ENCODE data around the gene CELSR1. TPM values are rescaled to one million over a fixed set of nuclear protein-coding genes. Genes with fewer than 3 reads are reported as not detected.

CELSR1 gene
- total RNA-seq, 3 donors from 2014 or later (not counting 1 experiment from before 2014, with no cell fraction given): 0.89 to 3.9 (median 1.9) TPM

- no peak overlapping the region for H3K4me3 Mint-ChIP-seq
- H3K36me3 Mint-ChIP-seq: no peaks in the 10 kb centered on the region
- no peak for ATAC-seq
- H3K9me3 Mint-ChIP-seq: no peaks in the 10 kb centered on the region
- no peaks in the 10 kb centered on the region for H3K27me3 ChIP-seq (ENCODE audit: control insufficient read depth, insufficient read depth, low read length)
- peaks cover 8 to 15% of the 10 kb centered on the region in 2 donors for H3K27me3 Mint-ChIP-seq (ENCODE audit: low read depth in 2 of 2)
- intact Hi-C loops (cut with micrococcal nuclease): no loop called here
- H3K27ac ChIP-seq (ENCODE audit: low read length): no peak overlapping the region
- H3K36me3 ChIP-seq (ENCODE audit: control insufficient read depth, insufficient read depth, low read length): no peaks in the 10 kb centered on the region
- no peak overlapping the region for H3K4me3 ChIP-seq (ENCODE audit: low read length)
- peaks cover 42% of the 10 kb centered on the region for H3K4me1 ChIP-seq (ENCODE audit: control insufficient read depth, insufficient read depth, low read length)
- H3K27ac Mint-ChIP-seq: no peak overlapping the region
- WGBS (ENCODE audit: insufficient coverage): 78% methylated on average over 6 of the region's 7 CpGs
- H3K9me3 ChIP-seq (ENCODE audit: control insufficient read depth, insufficient read depth, low read length): no peaks in the 10 kb centered on the region
- no peak for DNase-seq
- no peak for TF ChIP-seq CTCF (IDR thresholded peaks at IDR 0.05)
- peaks cover 12 to 26% of the 10 kb centered on the region in 2 donors for H3K4me1 Mint-ChIP-seq
Observed at GRCh38 chr22:46482056-46482675, 55.3 kb downstream of the CELSR1 start.

- DNase-seq (no peak), ATAC-seq (no peak)
- Histone ChIP-seq H3K4me3 (ENCODE audit: low read length) (no peak overlapping the region), H3K36me3 (ENCODE audit: control insufficient read depth, insufficient read depth, low read length) (no peaks in the 10 kb centered on the region), H3K9me3 (ENCODE audit: control insufficient read depth, insufficient read depth, low read length) (no peaks in the 10 kb centered on the region), H3K27me3 (ENCODE audit: control insufficient read depth, insufficient read depth, low read length) (no peaks in the 10 kb centered on the region), H3K27ac (ENCODE audit: low read length) (no peak overlapping the region), H3K4me1 (ENCODE audit: control insufficient read depth, insufficient read depth, low read length) (peaks cover 48% of the 10 kb centered on the region)
- H3K4me1 Mint-ChIP-seq: peaks cover 20 to 33% of the 10 kb centered on the region in 2 donors
- 73% methylated on average over 6 of the region's 6 CpGs for WGBS (ENCODE audit: insufficient coverage)
- H3K27ac Mint-ChIP-seq: no peak overlapping the region
- peaks cover 8 to 18% of the 10 kb centered on the region in 2 donors for H3K27me3 Mint-ChIP-seq (ENCODE audit: low read depth in 2 of 2)
- H3K36me3 Mint-ChIP-seq: no peaks in the 10 kb centered on the region
- intact Hi-C loops (cut with micrococcal nuclease): no loop called here
- H3K9me3 Mint-ChIP-seq: no peaks in the 10 kb centered on the region
- no peak for TF ChIP-seq CTCF (IDR thresholded peaks at IDR 0.05)
- no peak overlapping the region for H3K4me3 Mint-ChIP-seq
Observed at GRCh38 chr22:46481386-46481785, 56.0 kb downstream of the CELSR1 start.

- Histone ChIP-seq H3K9me3 (ENCODE audit: control insufficient read depth, insufficient read depth, low read length) (no peaks in the 10 kb centered on the region), H3K4me1 (ENCODE audit: control insufficient read depth, insufficient read depth, low read length) (peaks cover 50% of the 10 kb centered on the region), H3K27ac (ENCODE audit: low read length) (no peak overlapping the region), H3K27me3 (ENCODE audit: control insufficient read depth, insufficient read depth, low read length) (no peaks in the 10 kb centered on the region), H3K4me3 (ENCODE audit: low read length) (no peak overlapping the region), H3K36me3 (ENCODE audit: control insufficient read depth, insufficient read depth, low read length) (no peaks in the 10 kb centered on the region)
- H3K4me3 Mint-ChIP-seq: no peak overlapping the region
- peaks cover 8 to 18% of the 10 kb centered on the region in 2 donors for H3K27me3 Mint-ChIP-seq (ENCODE audit: low read depth in 2 of 2)
- H3K27ac Mint-ChIP-seq: no peak overlapping the region
- no CpG with 5 or more reads among the region's 1 CpG for WGBS (ENCODE audit: insufficient coverage)
- peaks cover 26 to 34% of the 10 kb centered on the region in 2 donors for H3K4me1 Mint-ChIP-seq
- DNase-seq (no peak), ATAC-seq (no peak)
- TF ChIP-seq CTCF (IDR thresholded peaks at IDR 0.05): no peak
- H3K36me3 Mint-ChIP-seq: no peaks in the 10 kb centered on the region
- intact Hi-C loops (cut with micrococcal nuclease): no loop called here
- no peaks in the 10 kb centered on the region for H3K9me3 Mint-ChIP-seq
Observed at GRCh38 chr22:46480396-46480795, 57.0 kb downstream of the CELSR1 start.

GRCh38 chr22:46479046-46479445 is 58.4 kb downstream of the CELSR1 start:
- H3K9me3 Mint-ChIP-seq: no peaks in the 10 kb centered on the region

More at GRCh38 chr22:46479046-46479445, 58.4 kb downstream of the CELSR1 start:
- peaks cover 50% of the 10 kb centered on the region for H3K4me1 ChIP-seq (ENCODE audit: control insufficient read depth, insufficient read depth, low read length)
- no peak overlapping the region for H3K27ac ChIP-seq (ENCODE audit: low read length)
- intact Hi-C loops (cut with micrococcal nuclease): no loop called here
- H3K4me3 ChIP-seq (ENCODE audit: low read length): no peak overlapping the region
- DNase-seq: no peak
- H3K4me1 Mint-ChIP-seq: peaks cover 26 to 34% of the 10 kb centered on the region in 2 donors
- no peak for ATAC-seq
- H3K36me3 Mint-ChIP-seq: no peaks in the 10 kb centered on the region
- peaks cover 8 to 20% of the 10 kb centered on the region in 2 donors for H3K27me3 Mint-ChIP-seq (ENCODE audit: low read depth in 2 of 2)
- no peak for TF ChIP-seq CTCF (IDR thresholded peaks at IDR 0.05)
- no peak overlapping the region for H3K4me3 Mint-ChIP-seq
- no peaks in the 10 kb centered on the region for H3K9me3 ChIP-seq (ENCODE audit: control insufficient read depth, insufficient read depth, low read length)
- 82% methylated on average over 16 of the region's 16 CpGs for WGBS (ENCODE audit: insufficient coverage)
- H3K27ac Mint-ChIP-seq: no peak overlapping the region
- H3K27me3 ChIP-seq (ENCODE audit: control insufficient read depth, insufficient read depth, low read length): no peaks in the 10 kb centered on the region
- no peaks in the 10 kb centered on the region for H3K36me3 ChIP-seq (ENCODE audit: control insufficient read depth, insufficient read depth, low read length)

All from natural killer cell (primary cell).